GM12878 (cell line): ENCODE data around the gene CLCNKB. TPM values are rescaled to one million over a fixed set of nuclear protein-coding genes. Genes with fewer than 3 reads are reported as not detected.

Experiments used
- ATAC-seq: fragments of 200-7000 bp; cut with Tn5 transposase; 3 replicates; pipeline ENCODE4 v1.9.1; 2020; ENCODE audit warnings: mild to moderate bottlenecking, moderate library complexity
- BruUV-seq: library from RNA; stranded (reverse); fragments of 400-500 nt; replicated peaks from 2 replicates; lab custom pipeline; 2021; lab: Mats Ljungman, UMichigan
- CTCF ChIA-PET: fragments of 300-600 bp; sonication (Branson Sonifier 250); formaldehyde crosslinking; extraction: SDS; loops from one replicate; lab custom pipeline; 2021; ENCODE audit warnings: inconsistent platforms; lab: Yijun Ruan, JAX
- POLR2A ChIA-PET: fragments of 350-600 bp; formaldehyde crosslinking; extraction: SDS; loops from one replicate; lab custom pipeline; 2021; ENCODE audit warnings: inconsistent platforms; lab: Charles Lee
- RAD21 ChIA-PET: fragments of 300-600 bp; sonication (Branson Sonifier 250); formaldehyde crosslinking; loops from one replicate; lab custom pipeline; 2023; ENCODE audit warnings: antibody characterized with exemption; ENCODE audit not compliant: unreplicated experiment; lab: Charles Lee
- SMC1A ChIA-PET: fragments of 300-600 bp; sonication (Branson Sonifier 250); formaldehyde crosslinking; loops from one replicate; lab custom pipeline; 2023; ENCODE audit not compliant: unreplicated experiment, uncharacterized antibody; lab: Charles Lee
- DNase-seq: peaks from one replicate; pipeline ENCODE4 v3.0.0-alpha.2; 2011; ENCODE audit warnings: low read depth, low spot score
- FAIRE-seq: peaks from 3 replicates; lab custom pipeline; 2011; peaks lifted over from hg19 to GRCh38; lab: Jason Lieb, UNC
- H2AFZ ChIP-seq: 2 replicates; pipeline ENCODE4 v1.6.0; 2011; ENCODE audit warnings: low read depth, low read length, control low read depth; ENCODE audit not compliant: control insufficient read depth
- H3K27ac ChIP-seq: 2 replicates; pipeline ENCODE4 v1.5.1; 2011; ENCODE audit warnings: control low read depth; ENCODE audit not compliant: control insufficient read depth, insufficient read depth
- H3K27me3 ChIP-seq, 2 experiments: replicated peaks in 1 of 2; 2 replicates each; pipeline versions ENCODE4 v1.6.0 to v1.6.1; 2011; ENCODE audit warnings: low read length in 1 of 2; ENCODE audit not compliant: control insufficient read depth in 2 of 2, insufficient read depth in 2 of 2
- H3K36me3 ChIP-seq, 2 experiments: 2 replicates each; pipeline ENCODE4 v1.5.1; 2011; ENCODE audit warnings: low read length in 1 of 2; ENCODE audit not compliant: control insufficient read depth in 2 of 2, insufficient read depth in 2 of 2
- H3K4me1 ChIP-seq: 2 replicates; pipeline ENCODE4 v1.6.1; 2011; ENCODE audit warnings: mild to moderate bottlenecking, low read length, moderate library complexity, mixed read lengths; ENCODE audit not compliant: control insufficient read depth, insufficient read depth
- H3K4me2 ChIP-seq: 2 replicates; pipeline ENCODE4 v1.6.0; 2011; ENCODE audit warnings: control low read depth; ENCODE audit not compliant: control insufficient read depth, insufficient read depth
- H3K4me3 ChIP-seq: fragments of 200-600 bp; sonication (generic); 2 replicates; pipeline ENCODE4 v1.5.1; 2016
- H3K79me2 ChIP-seq: 2 replicates; pipeline ENCODE4 v1.6.0; 2011; ENCODE audit warnings: low read length; ENCODE audit not compliant: control insufficient read depth, insufficient read depth
- H3K9ac ChIP-seq: 2 replicates; pipeline ENCODE4 v1.8.0; 2011; ENCODE audit warnings: low read length, control low read depth, mixed read lengths; ENCODE audit not compliant: control insufficient read depth, insufficient read depth
- H3K9me3 ChIP-seq: replicated peaks from 3 replicates; pipeline ENCODE4 v1.5.1; 2011; ENCODE audit warnings: mild to moderate bottlenecking, low read length; ENCODE audit not compliant: control insufficient read depth, insufficient read depth
- H4K20me1 ChIP-seq: 2 replicates; pipeline ENCODE4 v1.6.0; 2011; ENCODE audit not compliant: control insufficient read depth, insufficient read depth
- MXI1 ChIP-seq: fragments of 150-350 bp; IDR thresholded peaks from 2 replicates; pipeline ENCODE4 v1.6.1; 2011; ENCODE audit warnings: low read depth, mild to moderate bottlenecking, inconsistent platforms, low read length, improper control_type of control experiment
- PAX5 ChIP-seq: IDR thresholded peaks from 2 replicates; pipeline ENCODE4 v1.6.1; 2011; ENCODE audit warnings: low read depth, low read length, borderline replicate concordance
- POLR2AphosphoS2 ChIP-seq: IDR thresholded peaks from 2 replicates; pipeline ENCODE4 v1.6.1; 2011; ENCODE audit warnings: low read depth, mild to moderate bottlenecking, low read length, improper control_type of control experiment, moderate library complexity
- WGBS: methylation state at CpG from one replicate; pipeline ENCODE4 v1.1.6; 2016; ENCODE audit warnings: low lambda C conversion rate; ENCODE audit not compliant: insufficient replicate concordance, insufficient coverage; ENCODE audit errors: missing lambda C conversion rate; 5-methylcytosine and 5-hydroxymethylcytosine counted together
- in situ Hi-C: fragments of 300-500 bp; cut with MboI; formaldehyde crosslinking; loops from 9 replicates; pipeline ENCODE4 v1.14.3; 2018; ENCODE audit warnings: mixed read lengths
- intact Hi-C: fragments of 100-400 bp; cut with micrococcal nuclease; formaldehyde crosslinking; loops from one replicate; pipeline ENCODE4 v1.14.2; 2022; ENCODE audit not compliant: unreplicated experiment
- polyA plus RNA-seq, 11 experiments: library from polyadenylated mRNA; depleted of rRNA in 4 of 11; unstranded in 6 of 11; stranded (reverse) in 5 of 11; fragments of >200 nt; fragmentation: Nextera tagmentation in 4 of 11; fragmentation: Illumina TruSeq in 1 of 11; extraction: Ambion mirVana in 4 of 11; extraction: Trizol in 1 of 11; gene quantifications; 1 replicate in 1 of 11; 2 replicates in 10 of 11; pipeline versions ENCODE4 v1.2.1 to v1.2.3, GENCODE V29; 2011 to 2016; ENCODE audit warnings: inconsistent platforms in 2 of 11, missing spikeins in 2 of 11, low read depth in 1 of 11
- total RNA-seq, 4 experiments: library from RNA; depleted of rRNA in 3 of 4; stranded (reverse); fragments of >200 nt in 3 of 4; fragmentation: Illumina TruSeq in 1 of 4; extraction: Trizol in 1 of 4; gene quantifications; 2 replicates each; pipeline versions ENCODE4 v1.2.1 to v1.2.3, GENCODE V29; 2013 to 2021

The CLCNKB gene
- total and polyA plus RNA-seq, 10 of the 15 experiments (the other 5 are each of a cell fraction or from before 2014, with no cell fraction given) = 0.05 TPM; not detected in 9

GRCh38 chr1:16076865-16077238 is 33.3 kb downstream of the CLCNKB start:
- CTCF ChIA-PET = interaction anchor here (1.2 to 10.0 kb wide), 6 partner anchors 68 to 287 kb away, joined by 3 to 375 read pairs (median 28); no protein-coding TSS in a partner anchor
- RAD21 ChIA-PET = interaction anchor here (0.6 to 9.7 kb wide), 2 partner anchors 112 to 172 kb away, joined by 3 to 223 read pairs; no protein-coding TSS in a partner anchor
- peaks cover 1 to 3% of the 10 kb centered on the region in 2 experiments; a peak in 2 of 4 replicates for H3K27me3 ChIP-seq
- no peak overlapping the region for H3K27ac ChIP-seq
- H3K9me3 ChIP-seq = no peaks in the 10 kb centered on the region
- in situ Hi-C loops (loop anchor here (5.0 kb wide), 2 partner anchors 165 to 285 kb away; no protein-coding TSS in a partner anchor), intact Hi-C loops (no loop called here)
- no TSS peak for BruUV-seq
- H3K36me3 ChIP-seq = no peaks in the 10 kb centered on the region
- TF ChIP-seq POLR2AphosphoS2 (no peak), PAX5 (peak; percentile 18; the same call in 1 of the 2 replicates)
- H3K4me2 ChIP-seq = no peak overlapping the region
- no peak overlapping the region for H2AFZ ChIP-seq
- SMC1A ChIA-PET = interaction anchor here (0.9 to 4.9 kb wide), 2 partner anchors 109 to 399 kb away, joined by 3 to 35 read pairs; no protein-coding TSS in a partner anchor
- POLR2A ChIA-PET = no interaction called here
- no peak overlapping the region for H3K9ac ChIP-seq
- H3K4me3 ChIP-seq = no peak overlapping the region
- ATAC-seq (no peak), DNase-seq (no peak), FAIRE-seq (no peak)
- WGBS = 31% methylated on average over 9 of the region's 11 CpGs
- H3K79me2 ChIP-seq = no peaks in the 10 kb centered on the region
- no peaks in the 10 kb centered on the region for H4K20me1 ChIP-seq
- peaks cover 8% of the 10 kb centered on the region for H3K4me1 ChIP-seq

- Histone ChIP-seq H4K20me1 (no peaks in the 10 kb centered on the region), H3K9ac (no peak overlapping the region), H3K4me2 (no peak overlapping the region), H3K27ac (no peak overlapping the region)
- ChIA-PET RAD21 (interaction anchor here (0.6 to 9.7 kb wide), 10 partner anchors 7 to 276 kb away, joined by 3 to 223 read pairs (median 7); no protein-coding TSS in a partner anchor), CTCF (interaction anchor here (0.9 to 10.0 kb wide), 12 partner anchors 9 to 347 kb away, joined by 3 to 375 read pairs (median 14); no protein-coding TSS in a partner anchor)
- FAIRE-seq = no peak
- no peak for TF ChIP-seq MXI1
- TF ChIP-seq, all 136 proteins: peak for 0
- in situ Hi-C loops = loop anchor here (5.0 kb wide), 2 partner anchors 165 to 285 kb away; no protein-coding TSS in a partner anchor
- Histone ChIP-seq H3K79me2 (no peaks in the 10 kb centered on the region), H3K36me3 (no peaks in the 10 kb centered on the region), H3K4me1 (peaks cover 8% of the 10 kb centered on the region), H3K9me3 (no peaks in the 10 kb centered on the region), H3K4me3 (no peak overlapping the region), H3K27me3 (peaks cover 1 to 3% of the 10 kb centered on the region in 2 experiments; a peak in 1 of 4 replicates), H2AFZ (no peak overlapping the region)
- SMC1A ChIA-PET = interaction anchor here (0.6 to 4.9 kb wide), 8 partner anchors 82 to 398 kb away, joined by 3 to 63 read pairs (median 6); no protein-coding TSS in a partner anchor
- no TSS peak for BruUV-seq
- ATAC-seq = no peak
- 40% methylated on average over 12 of the region's 12 CpGs for WGBS
- no peak for DNase-seq
- POLR2A ChIA-PET = interaction anchor here (1.1 kb wide), 1 partner anchor 363 kb away, joined by 5 read pairs; the partner anchor contains the start of gene NECAP2
- intact Hi-C loops = loop anchor here (2.0 kb wide), 1 partner anchor 285 kb away; no protein-coding TSS in a partner anchor
Observed at GRCh38 chr1:16077406-16078245, 34.0 kb downstream of the CLCNKB start.
